Measurements from ENCODE around the gene NEMP1. TPM values are rescaled to one million over a fixed set of nuclear protein-coding genes. Genes with fewer than 3 reads are reported as not detected.
"Not testable (repeated sequence)": the region's sequence is repeated elsewhere in the genome, so short reads cannot be mapped to it uniquely, and the experiment has no call there.

Gene NEMP1, protein sequence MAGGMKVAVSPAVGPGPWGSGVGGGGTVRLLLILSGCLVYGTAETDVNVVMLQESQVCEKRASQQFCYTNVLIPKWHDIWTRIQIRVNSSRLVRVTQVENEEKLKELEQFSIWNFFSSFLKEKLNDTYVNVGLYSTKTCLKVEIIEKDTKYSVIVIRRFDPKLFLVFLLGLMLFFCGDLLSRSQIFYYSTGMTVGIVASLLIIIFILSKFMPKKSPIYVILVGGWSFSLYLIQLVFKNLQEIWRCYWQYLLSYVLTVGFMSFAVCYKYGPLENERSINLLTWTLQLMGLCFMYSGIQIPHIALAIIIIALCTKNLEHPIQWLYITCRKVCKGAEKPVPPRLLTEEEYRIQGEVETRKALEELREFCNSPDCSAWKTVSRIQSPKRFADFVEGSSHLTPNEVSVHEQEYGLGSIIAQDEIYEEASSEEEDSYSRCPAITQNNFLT
- 48.5 and 61.1 TPM in 2 replicates for polyA plus RNA-seq (2014; cell fraction: cytosol; rRNA removed)
- 58.2 and 72.1 TPM in 2 replicates for polyA plus RNA-seq (2014; cell fraction: nucleus; rRNA removed)

DNA sequence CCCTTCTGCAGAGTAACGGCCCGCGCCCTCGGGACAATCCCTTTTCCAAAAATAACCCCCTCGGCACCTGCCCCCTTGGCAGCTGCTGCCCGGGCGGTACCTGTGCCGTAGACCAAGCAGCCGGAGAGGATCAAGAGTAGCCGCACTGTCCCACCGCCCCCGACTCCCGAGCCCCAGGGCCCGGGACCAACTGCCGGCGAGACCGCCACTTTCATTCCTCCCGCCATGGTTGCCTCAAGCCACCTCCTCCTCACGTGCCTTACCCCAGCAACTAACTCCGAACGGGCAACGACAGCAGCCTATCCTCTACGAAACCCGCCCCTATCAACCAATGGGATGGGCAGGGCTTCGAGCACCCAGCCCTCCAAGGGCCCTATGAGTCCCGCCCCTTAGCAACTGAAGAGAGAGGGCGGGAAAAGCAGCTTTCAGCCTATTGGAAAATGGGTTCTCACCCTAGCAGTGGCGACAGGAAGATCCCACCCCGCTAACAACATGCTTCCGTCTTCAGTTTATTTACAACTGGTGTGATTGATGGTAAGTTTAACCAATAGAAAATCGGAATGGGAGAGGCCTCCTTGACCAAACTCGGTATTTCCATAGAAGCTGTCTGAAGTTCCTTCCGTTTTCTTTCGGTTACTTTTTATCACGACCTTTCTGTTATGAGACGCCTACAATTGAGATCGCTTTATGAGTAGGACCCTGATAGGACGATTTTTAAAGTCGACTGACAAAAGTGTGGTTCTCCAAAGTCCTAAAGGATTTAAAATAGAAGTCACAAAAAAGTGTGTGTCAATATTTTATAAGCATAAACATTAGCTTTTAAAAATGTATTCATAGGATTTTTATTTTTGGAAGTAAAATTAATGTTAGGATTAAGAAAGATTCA lies at the start of gene NEMP1:
TSS of gene NEMP1 (minus strand) at position 273 of the 886 bp plus-strand sequence. CDS start at position 227, 46 bp downstream.
- DNase-seq (ENCODE audit: low spot score): peak; percentile 100

DNA sequence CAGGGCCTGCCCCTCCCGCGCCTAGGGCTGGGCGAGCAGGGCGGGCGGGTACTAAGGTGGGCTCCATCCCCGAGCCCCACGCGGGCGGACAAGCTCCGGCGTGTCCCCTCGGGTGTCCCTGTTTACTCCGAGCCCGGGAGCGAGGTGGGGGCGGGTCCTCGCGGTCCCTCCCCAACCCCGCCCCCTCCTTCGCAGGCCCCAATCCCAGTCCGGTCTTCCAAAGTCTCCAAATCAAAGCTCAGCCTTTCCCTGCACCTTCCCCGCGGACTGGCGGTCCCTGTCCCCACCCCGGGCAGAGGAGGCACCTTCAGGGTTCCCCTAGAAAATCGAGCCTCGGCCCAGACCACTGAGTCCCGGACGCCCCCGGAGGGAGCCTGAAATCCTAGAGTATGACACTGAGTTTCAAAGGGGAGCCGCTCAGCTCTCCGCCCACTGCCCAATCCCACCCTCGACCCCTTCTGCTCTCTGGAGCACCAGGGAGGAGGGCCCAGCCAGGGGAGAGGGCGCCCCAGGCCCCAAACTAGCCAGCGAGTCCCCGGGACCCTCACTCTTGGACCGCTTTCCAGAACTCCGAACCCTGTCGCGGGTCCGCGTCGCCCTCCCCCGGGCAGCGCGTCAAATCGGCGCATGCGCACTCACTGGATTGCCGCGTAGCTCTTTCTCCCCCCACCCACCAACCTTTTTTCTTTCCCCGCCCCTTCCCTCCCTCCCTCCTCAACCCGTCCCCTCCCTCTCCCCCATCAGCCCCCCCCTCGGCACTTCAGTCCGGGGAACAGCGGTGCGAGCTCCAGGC lies 49.3 kb upstream of the NEMP1 start, which contains the start of gene LRP1:
TSS of gene LRP1 (plus strand) at position 758 of the 793 bp plus-strand sequence. CDS start 482 bp downstream, outside the sequence.
- DNase-seq (ENCODE audit: low spot score): peak; percentile 83

DNA sequence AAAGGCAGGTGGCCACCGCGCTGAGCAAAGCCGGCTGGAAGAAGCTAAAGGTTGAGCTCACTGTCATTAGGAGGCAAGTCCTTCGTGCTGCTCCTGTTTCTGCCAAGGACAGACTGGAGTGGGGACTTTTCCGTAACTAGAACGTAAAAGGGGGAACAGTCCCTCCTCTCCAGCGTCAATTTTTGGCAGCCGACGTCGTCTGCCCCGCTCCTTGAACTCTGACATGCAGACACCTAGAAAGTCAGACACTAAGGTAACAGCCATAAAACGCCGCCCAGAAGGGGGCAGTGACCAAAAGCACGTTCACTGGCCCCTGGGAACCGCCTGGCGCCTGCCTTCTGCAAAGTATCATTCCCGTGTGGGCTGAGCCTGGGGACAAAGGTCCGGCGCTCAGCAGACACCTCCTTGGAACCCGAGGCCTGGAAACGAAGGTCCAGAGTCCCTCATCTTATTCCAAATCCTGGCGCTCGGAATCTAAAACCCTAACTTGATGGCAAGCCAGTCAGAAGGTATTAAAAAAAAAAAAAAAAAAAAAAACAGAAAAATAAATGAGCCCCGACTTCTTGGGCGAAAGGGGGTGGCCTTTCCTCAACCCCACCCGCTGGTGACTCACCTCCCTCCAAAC lies 48.6 kb upstream of the NEMP1 start:
- peak; percentile 88 for DNase-seq (ENCODE audit: low spot score)

DNA sequence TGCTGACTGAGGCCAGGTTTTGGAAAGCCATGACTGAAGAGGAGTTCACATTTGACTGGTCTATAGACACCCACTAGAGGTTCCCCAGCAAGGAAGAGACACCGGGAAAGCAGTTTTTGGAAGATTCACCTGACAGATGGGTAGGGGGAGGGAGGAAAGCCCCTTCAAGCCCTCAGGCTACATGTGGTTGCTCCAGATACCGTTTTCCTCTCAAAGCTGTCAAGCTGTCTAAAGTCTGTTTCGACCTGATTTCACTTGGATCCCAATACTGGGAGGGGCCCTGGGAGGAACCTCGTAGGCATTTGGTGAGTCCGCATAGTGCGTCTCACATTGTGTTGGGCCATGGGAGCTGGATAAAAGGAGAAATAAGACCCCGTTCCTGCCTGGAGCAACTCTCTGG lies 48.0 kb upstream of the NEMP1 start:
- DNase-seq (ENCODE audit: low spot score): no peak

DNA sequence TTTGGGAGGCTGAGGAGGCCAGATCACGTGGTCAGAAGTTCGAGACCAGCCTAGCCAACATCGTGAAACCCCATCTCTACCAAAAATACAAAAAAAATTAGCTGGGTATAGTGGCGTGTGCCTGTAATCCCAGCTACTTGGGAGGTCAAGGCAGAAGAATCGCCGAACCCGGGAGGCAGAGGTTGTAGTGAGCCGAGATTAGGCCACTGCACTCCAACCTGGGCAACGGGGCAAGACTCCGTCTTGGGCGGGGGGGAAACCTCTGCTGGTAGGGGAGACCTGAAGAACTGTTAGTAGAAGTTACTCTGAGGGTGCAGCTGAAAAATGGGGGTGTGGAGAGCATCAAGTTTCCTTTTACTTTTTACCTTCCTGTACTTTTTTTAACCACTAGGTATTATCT lies 47.5 kb upstream of the NEMP1 start:
- no peak for DNase-seq (ENCODE audit: low spot score)

DNA sequence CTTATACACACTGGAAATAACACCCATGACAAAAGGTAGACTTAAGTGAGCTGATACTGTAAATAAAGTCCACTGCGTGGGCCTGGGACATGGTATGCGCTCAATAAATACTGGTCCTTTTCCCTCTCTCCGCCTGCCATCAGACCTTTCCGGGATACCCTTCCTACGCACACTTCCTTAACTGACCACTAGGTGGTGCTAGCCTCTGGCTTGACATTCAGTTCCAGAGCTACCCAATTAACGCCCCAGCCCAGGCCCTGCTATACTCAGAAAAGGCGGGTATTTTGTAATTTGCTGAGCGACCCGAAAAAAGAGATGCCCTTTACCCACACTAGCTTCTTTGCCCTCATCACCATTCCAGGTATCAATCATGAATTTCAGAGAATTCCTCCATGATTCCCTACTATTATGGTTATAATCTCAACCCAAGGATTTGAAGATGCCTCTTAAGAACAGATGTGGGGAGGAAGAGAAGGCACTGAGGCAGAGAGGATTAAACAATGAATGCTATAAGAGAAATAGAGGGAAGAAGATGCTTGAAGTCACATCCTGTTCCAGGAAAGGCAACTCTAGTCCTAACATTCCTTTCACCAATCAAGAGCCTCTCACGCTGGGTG lies 45.8 kb upstream of the NEMP1 start:
- peak; percentile 81 for DNase-seq (ENCODE audit: low spot score)

DNA sequence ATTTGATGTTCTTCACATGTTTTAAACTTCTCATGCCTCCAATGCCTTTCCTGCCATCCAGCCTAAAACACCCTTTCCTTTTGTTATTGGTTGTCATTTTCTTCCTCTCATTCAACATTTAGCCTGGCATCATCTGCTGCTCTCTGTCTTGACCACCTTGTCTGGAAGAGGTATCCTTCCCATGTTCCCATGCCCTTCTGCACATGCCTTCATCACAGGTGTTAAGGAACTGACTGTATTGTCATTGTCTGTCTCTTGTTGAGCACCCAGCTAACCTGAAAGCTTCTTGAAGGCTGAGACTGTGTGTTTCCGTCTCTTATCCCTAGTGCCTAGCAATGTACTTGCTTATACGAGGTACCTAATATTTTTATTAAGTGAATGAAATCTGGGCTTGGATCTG lies 45.2 kb upstream of the NEMP1 start:
- DNase-seq (ENCODE audit: low spot score): no peak

DNA sequence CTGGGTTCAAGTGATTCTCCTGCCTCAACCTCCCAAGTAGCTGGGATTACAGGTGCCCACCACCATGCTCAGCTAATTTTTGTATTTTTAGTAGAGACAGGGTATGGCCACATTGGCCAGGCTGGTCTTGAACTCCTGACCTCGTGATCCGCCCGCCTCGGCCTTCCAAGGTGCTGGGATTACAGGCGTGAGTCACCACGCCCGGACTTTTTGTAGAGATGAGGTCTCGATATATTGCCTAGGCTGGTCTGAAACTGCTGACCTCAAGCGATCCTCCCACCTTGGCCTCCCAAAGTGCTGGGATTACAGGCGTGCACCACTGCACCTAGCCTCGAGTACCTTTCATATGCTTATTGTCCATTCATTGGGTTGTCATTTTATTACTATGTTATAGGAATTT lies 42.1 kb upstream of the NEMP1 start:
- not testable (repeated sequence) for DNase-seq (ENCODE audit: low spot score)

DNA sequence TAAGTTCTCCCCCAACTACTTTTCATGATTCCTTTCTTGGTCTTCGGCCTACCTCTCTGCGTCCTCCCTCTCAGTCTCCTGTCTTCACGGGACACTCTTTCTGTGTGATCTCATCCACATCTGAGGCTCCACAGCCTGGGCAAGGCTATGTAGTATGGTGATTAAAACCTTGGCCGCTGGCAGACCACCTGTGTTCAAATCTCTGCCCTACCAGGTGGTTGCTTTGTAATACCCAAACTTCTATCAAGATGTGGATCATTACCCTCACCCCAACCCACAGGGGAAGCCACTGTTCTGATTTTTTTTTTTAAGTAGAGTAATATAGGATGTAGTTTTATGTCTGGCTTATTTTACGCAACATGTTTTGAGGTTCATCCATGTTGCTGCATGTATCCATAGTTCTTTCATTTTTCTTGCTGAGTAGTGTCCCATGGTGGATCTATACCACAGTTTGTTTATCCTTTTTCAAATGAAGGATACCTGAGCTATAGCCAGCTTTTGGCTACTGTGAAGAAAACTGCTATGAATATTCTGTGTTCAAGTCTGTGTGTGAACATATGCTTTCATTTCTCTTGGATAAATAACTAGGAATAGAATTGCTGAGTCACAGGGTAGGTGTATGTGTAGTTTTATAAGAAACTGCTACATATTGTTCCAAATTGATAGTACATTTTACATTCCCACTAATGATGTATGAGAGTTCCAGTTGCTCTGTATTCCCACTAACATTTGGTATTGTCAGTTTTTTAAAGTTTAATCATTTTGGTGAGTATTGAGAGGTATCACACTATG lies 40.9 kb upstream of the NEMP1 start:
- DNase-seq (ENCODE audit: low spot score): no peak

DNA sequence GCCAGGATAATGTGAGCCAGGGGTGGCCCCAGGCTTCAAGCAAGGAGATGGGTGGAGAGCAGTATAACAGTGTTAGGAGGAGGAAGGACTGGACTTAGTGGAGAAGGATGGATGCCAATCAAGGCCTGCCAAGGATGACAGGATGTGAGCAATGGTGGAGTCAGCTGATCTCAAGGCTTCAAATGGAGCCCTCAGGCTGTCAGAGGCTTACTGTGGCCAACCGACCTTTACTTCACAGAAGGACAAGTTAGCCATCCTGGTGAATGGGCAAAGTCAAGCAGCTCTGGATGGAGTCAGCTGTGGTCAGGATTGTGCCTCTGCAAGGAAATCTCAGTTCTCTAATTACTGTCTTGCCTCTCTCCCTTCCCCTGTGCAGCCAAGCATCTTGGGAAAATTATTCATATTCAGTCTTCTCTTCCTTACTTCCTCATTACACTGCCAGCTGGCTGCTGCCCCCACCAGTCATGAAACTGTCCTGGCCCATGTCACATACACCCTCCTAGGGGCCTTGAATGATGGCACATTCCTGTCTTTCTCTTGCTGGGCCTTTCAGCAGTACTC lies 40.2 kb upstream of the NEMP1 start:
- DNase-seq (ENCODE audit: low spot score): no peak

DNA sequence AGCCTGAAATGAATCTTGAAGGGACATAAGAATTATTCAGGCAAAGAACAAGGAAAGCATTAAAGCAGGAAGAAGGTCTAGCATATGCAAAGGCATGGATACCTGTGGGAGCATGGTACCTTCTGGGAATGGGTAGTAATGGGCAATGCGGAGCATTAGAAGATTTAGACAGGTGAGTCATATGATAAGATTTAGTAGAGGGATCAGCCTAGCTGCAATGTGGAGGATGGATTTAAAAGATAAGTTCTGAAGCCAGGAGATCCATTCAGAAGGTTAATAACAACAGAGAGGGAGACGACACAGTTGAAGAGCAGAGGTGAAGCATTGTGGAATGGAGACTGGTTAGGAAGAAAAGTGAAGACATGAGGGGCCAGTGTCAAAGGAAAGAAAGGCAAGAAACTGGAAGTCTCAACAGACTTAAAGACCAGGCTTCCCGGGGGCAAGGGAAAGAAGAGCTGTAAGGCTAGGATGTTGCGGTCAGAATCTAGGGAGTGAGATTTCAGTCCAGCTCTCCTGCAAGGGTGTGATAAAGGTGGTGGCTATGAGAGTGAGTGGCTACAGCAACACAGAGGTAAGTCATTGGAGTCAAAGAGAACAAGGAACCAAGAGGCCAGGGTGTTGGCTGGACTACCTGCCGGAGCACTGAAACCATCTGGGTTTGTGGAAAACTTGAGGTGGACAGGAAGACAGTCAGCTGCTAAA lies 38.1 kb upstream of the NEMP1 start:
- no peak for DNase-seq (ENCODE audit: low spot score)

DNA sequence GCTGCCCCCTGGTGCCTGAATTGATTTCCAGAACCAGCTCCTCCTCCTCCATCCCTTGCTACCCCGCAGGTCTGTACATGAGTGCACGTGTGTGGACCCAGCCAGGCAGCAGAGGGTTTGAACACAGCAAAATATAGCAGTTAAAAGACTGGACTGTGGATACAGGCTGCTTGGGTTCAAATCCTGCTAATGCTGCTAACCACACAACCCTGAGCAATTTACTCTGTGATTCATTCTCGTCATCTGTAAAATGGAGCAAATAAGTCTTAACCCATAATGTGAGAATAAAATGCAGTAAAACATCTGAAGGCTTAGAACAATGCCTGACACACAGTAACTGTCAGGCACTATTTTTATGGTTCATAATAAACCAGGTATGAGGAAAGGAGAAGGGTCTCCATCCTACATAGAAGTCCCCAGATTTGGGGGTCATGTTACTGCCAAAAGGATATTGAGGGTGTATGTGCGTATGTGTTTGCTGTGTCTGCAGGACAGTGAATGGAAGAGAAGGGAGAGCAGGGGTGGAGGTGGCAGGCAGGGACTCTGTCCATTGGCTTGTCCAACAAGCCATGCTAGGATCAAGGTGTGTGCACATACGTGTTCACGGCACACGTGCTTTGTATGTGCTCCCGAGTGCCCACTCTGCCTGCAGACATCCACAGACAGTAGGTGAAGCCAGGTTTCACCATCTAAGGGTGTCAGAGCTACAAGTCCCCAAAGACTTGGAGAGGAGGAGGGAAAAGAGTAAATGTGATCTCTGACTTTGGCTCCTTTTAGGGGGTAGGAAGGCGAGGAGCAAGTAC lies 34.1 kb upstream of the NEMP1 start:
- no peak for DNase-seq (ENCODE audit: low spot score)

DNA sequence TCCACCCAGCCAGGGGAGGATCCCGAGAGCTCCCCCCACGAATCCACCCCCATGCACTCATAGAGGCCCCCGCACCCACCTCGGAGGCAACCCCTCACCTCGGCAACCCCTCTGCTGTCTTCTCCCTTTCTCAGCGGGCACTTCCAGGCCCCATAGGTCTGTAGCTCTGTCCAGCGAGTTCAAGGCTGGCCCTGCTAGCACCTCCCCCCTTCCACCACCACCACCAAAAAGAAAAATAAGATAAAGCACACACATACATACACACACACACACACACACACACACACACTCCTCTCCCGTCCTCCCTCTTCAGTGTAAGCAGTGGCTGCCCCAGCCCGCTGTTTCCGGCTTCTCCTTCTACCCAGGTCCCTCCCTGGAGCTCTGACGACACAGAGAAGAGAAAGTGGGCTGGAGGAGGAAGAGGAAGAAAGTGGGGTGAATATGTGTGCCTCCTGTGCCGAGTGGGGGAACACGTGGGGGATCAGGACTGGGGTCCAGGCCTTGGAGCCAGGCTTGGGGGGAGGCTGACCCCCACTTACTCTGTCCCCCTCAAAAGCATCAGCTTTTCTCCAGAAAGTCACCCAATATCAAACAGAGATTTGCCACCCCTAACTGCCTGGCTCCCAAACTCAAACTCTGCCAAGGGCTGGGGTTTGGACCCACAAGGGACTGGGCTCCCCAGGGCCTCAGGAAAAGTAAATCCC lies 32.6 kb upstream of the NEMP1 start, which contains the start of gene STAT6:
TSS of gene STAT6 (minus strand) at position 332 of the 704 bp plus-strand sequence. CDS start 3,084 bp downstream, outside the sequence.
- DNase-seq (ENCODE audit: low spot score): peak; percentile 52

DNA sequence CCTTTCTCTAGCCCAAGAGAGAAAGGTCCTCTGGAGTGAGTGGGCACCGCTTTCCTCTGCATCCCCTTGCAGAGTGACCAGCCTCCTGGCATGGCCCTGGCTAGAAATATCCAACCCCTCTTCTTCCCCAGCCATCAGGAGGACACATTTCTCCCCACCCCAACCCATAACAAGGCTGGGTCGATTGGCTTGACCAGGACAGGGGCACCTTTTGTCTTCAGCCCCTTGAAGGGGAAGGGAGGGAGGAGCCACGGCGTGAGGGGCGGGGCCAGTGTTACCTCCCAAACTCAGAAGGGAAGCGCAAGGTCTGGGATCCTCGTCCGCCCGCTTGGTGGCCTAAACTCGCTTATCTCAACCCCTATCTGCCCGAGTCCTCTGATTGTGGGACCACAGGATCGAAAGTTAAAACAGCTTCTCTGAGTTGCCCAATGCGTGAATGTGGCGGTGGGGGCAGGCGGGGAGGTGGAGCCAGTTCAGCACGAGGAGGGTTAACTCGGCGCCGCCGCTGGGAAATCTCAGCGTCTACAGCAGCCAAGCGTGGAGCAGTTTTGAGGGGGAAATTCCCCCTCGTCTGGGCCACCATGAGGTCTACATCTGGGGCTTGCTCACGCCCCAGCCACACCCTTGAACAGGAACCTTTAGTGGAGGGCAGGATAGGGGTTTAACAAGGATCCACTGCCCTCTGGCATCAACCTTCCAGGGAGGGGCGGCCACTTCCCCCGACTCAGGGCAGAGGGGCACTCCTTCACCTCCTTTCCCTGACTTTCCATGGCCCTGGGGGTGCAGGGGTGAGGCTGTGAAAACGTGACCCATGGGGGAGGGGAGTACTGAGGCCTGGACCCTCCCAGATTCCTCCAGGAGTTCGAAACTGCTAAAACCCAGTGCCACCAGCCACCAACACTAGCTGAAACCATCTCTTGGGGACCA lies 31.8 kb upstream of the NEMP1 start:
- peak; percentile 72 for DNase-seq (ENCODE audit: low spot score)

DNA sequence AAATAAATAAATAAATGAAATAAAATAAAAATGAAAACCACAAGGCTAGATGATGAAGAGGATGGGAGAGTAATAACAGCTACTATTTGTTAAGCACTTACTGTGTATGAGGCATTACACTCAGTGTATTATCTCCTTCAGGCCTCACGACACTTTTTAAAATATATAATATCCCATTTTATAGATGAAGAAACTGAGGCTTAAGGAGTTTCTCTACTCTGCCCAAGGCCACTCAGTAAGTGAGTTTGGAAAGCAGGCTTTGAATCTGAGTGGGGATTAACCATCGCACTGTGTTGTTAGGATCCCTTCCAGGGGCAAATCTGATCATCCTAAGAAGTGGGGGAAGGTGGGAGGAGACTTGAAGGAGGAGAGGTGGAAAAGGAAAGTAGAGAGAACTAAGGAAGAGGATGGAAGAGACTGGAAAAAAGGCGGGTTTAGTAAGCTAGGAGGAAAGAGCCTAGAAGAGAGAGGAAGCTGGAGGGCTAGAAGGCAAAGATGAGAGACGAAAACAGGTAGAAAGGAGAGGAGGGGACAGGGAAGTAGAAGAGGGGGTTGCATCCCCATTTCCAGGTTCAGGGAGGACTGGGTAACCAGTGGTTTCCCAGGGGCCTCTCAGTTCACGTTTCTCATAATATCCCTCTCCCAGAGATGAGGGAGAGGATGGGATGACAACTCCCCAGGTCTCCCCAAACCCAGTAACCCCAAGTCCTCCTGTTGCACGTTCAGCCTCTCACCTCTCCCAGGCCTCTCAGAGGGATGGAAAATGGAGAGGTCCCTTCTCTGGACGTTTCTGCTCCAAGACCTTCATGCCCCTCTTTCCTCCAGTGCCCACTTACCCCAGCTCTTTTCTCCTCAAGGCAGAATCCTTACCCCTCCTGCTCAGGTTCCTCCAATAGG lies 30.9 kb upstream of the NEMP1 start:
- DNase-seq (ENCODE audit: low spot score): no peak

Measured in SK-N-DZ (cell line).